Measurements from ENCODE around the gene AURKA. TPM values are rescaled to one million over a fixed set of nuclear protein-coding genes. Genes with fewer than 3 reads are reported as not detected.

AURKA gene
- total RNA-seq, 1 donor from 2014 or later, result 1.6 TPM

DNA sequence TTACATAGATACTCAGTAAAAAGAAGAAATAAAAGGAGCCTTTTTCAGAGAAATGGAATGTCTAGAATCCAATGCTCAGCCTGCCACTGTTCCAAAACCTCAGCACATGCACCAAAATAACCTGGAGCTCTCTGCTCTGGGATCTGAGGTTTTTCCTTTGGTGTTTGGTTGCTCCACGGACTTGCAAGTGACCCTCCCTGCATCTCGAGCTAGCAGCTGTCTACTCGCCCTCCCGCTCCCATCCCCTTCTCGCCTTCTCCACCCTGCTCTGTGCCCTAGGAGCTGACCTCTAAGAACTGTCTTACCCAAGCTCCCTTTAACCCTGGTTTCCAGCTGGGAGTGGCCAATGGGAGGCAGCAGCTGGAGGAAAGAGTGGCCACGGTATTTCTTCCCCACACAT lies 68.4 kb downstream of the AURKA start:
- TF ChIP-seq, protein P1, sequence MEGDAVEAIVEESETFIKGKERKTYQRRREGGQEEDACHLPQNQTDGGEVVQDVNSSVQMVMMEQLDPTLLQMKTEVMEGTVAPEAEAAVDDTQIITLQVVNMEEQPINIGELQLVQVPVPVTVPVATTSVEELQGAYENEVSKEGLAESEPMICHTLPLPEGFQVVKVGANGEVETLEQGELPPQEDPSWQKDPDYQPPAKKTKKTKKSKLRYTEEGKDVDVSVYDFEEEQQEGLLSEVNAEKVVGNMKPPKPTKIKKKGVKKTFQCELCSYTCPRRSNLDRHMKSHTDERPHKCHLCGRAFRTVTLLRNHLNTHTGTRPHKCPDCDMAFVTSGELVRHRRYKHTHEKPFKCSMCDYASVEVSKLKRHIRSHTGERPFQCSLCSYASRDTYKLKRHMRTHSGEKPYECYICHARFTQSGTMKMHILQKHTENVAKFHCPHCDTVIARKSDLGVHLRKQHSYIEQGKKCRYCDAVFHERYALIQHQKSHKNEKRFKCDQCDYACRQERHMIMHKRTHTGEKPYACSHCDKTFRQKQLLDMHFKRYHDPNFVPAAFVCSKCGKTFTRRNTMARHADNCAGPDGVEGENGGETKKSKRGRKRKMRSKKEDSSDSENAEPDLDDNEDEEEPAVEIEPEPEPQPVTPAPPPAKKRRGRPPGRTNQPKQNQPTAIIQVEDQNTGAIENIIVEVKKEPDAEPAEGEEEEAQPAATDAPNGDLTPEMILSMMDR (IDR thresholded peaks at IDR 0.05; ENCODE audit: insufficient read depth, low read length, severe bottlenecking), result no peak
- no peaks in the 10 kb centered on the region for H3K36me3 ChIP-seq (ENCODE audit: control insufficient read depth, insufficient read depth, low read length)
- FAIRE-seq, result no peak

DNA sequence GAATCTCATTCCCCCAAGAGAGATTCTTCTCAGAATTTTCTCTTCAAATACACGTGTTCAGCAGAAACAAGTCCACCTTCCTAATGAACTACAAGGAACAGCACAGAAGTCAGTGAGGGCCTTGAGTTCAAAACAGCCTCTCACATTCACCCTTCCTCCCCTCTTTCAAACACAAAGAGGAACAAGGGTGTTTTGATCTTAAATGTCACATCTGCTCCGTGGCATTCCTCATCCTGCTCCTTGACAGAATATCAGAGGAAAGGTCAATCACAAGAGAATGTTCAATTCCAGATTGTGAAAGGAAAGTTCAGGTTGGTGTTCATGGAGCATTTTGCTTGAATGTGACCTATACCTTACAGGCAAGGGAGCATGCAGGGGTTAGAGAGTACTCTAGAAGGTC lies 68.8 kb downstream of the AURKA start:
- no peak for DNase-seq (ENCODE audit: low read depth)
- Histone ChIP-seq H3K4me3 (ENCODE audit: low read depth, low read length) (no peak overlapping the region), H3K36me3 (ENCODE audit: control insufficient read depth, insufficient read depth, low read length) (no peaks in the 10 kb centered on the region), H3K27me3 (ENCODE audit: control insufficient read depth, insufficient read depth, low read length) (no peaks in the 10 kb centered on the region)
- TF ChIP-seq, protein P1 (IDR thresholded peaks at IDR 0.05; ENCODE audit: insufficient read depth, low read length, severe bottlenecking), result no peak
- FAIRE-seq, result no peak

More for the DNA sequence above, 68.4 kb downstream of the AURKA start:
- no peak for DNase-seq (ENCODE audit: low read depth)
- Histone ChIP-seq H3K27me3 (ENCODE audit: control insufficient read depth, insufficient read depth, low read length) (no peaks in the 10 kb centered on the region), H3K4me3 (ENCODE audit: low read depth, low read length) (no peak overlapping the region)

DNA sequence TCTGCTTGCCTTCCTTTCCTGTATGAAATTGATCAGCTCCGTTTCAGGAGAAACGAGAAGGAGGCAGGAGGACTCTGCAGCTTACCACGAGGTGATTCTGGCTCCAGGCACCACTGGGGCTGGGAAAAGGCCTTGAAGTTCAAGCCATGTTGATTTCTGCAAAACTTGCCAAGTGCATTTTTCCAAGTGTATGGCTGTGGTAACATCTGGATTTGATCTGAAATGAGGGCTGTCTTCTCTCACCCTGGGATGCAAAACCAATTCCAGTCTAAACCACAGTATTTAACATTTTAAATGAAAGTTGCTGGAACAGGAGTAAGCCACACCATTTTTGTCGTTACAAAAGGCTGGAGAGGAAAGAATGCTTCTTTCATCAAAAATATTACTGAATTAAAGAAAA lies 69.3 kb downstream of the AURKA start:
- no peaks in the 10 kb centered on the region for H3K36me3 ChIP-seq (ENCODE audit: control insufficient read depth, insufficient read depth, low read length)
- FAIRE-seq (no peak), DNase-seq (ENCODE audit: low read depth) (no peak)
- H3K4me3 ChIP-seq (ENCODE audit: low read depth, low read length), result no peak overlapping the region
- no peaks in the 10 kb centered on the region for H3K27me3 ChIP-seq (ENCODE audit: control insufficient read depth, insufficient read depth, low read length)
- TF ChIP-seq, protein P1 (IDR thresholded peaks at IDR 0.05; ENCODE audit: insufficient read depth, low read length, severe bottlenecking), result no peak

Other genes with a start within 250 kb of the AURKA start
- not detected in 2 replicates for gene MC3R, start 143.5 kb downstream of the AURKA start, total RNA-seq
- 9.3 and 18.7 TPM in 2 replicates for gene FAM210B, start 33.2 kb downstream of the AURKA start, total RNA-seq
- 21.9 and 22.4 TPM in 2 replicates for gene CSTF1, start 430 bp upstream of the AURKA start, total RNA-seq
- gene CASS4, start 20.0 kb upstream of the AURKA start, total RNA-seq, result 0.13 TPM in 1 of 2 replicates, not detected in the other
- 60.0 and 83.6 TPM in 2 replicates for gene RTF2, start 76.4 kb upstream of the AURKA start, total RNA-seq
- gene FAM209A, start 132.5 kb upstream of the AURKA start, total RNA-seq, result 0.26 TPM in 1 of 2 replicates, not detected in the other
- 0.26 TPM in 1 of 2 replicates, not detected in the other for gene FAM209B, start 141.0 kb upstream of the AURKA start, total RNA-seq
- gene TFAP2C, start 237.1 kb upstream of the AURKA start, total RNA-seq, result 2.9 and 5.1 TPM in 2 replicates

Data from bronchial epithelial cell (primary cell).